HG02763 (cell line): ENCODE data around the gene PMVK.
A peak's percentile ranks its signal among the peaks of the same experiment; 100 is the strongest.
"Not testable (repeated sequence)": the region's sequence is repeated elsewhere in the genome, so short reads cannot be mapped to it uniquely, and the experiment has no call there.

Experiments used
- ATAC-seq: cut with Tn5 transposase; IDR thresholded peaks from one replicate; pipeline ENCODE4 v1.9.1; 2021; ENCODE audit warnings: mild to moderate bottlenecking, moderate library complexity; ENCODE audit not compliant: unreplicated experiment

Gene PMVK

GRCh38 chr1:154936555-154937084 is at the start of gene PMVK:
PMVK (minus strand) TSS chr1:154936719; CDS start chr1:154936685, 34 bp downstream.
- peak; percentile 67 for ATAC-seq

- no peak for ATAC-seq
These were observed 47.4 kb upstream of the PMVK start for GRCh38 chr1:154983776-154984466.

- peak; percentile 97 for ATAC-seq
These were observed 46.6 kb upstream of the PMVK start, which contains the start of gene FLAD1 for GRCh38 chr1:154982897-154983648. FLAD1 (plus strand) TSS chr1:154983344; CDS start chr1:154983695, 351 bp downstream.

- ATAC-seq = no peak
These were observed 45.8 kb upstream of the PMVK start for GRCh38 chr1:154982341-154982740.

GRCh38 chr1:154978360-154978759 is 41.8 kb upstream of the PMVK start:
- no peak for ATAC-seq

- not testable (repeated sequence) for ATAC-seq
These were observed 41.2 kb upstream of the PMVK start for GRCh38 chr1:154977762-154978161.

- ATAC-seq = no peak
These were observed 39.0 kb upstream of the PMVK start for GRCh38 chr1:154975409-154976059.

GRCh38 chr1:154974808-154975408 is 38.4 kb upstream of the PMVK start:
- ATAC-seq = peak; percentile 44

- peak; percentile 74 for ATAC-seq
These were observed 37.7 kb upstream of the PMVK start, which contains the start of gene CKS1B for GRCh38 chr1:154974102-154974807. CKS1B (plus strand) TSS chr1:154974681; CDS start chr1:154974746, 65 bp downstream.

GRCh38 chr1:154973344-154974101 is 37.0 kb upstream of the PMVK start:
- ATAC-seq = no peak

- no peak for ATAC-seq
These were observed 36.2 kb upstream of the PMVK start for GRCh38 chr1:154972517-154973343.

- no peak for ATAC-seq
These were observed 35.6 kb upstream of the PMVK start for GRCh38 chr1:154972213-154972516.

- no peak for ATAC-seq
These were observed 35.0 kb upstream of the PMVK start for GRCh38 chr1:154971341-154971998.

GRCh38 chr1:154970631-154971340 is 34.3 kb upstream of the PMVK start, which contains the start of gene SHC1:
SHC1 (minus strand) TSS chr1:154970747; CDS start chr1:154970526, 221 bp downstream.
- no peak for ATAC-seq

- no peak for ATAC-seq
These were observed 33.4 kb upstream of the PMVK start for GRCh38 chr1:154969860-154970452.

GRCh38 chr1:154969246-154969645 is 32.7 kb upstream of the PMVK start:
- ATAC-seq = no peak

- ATAC-seq = no peak
These were observed 32.2 kb upstream of the PMVK start for GRCh38 chr1:154968731-154969130.
